GM23338 (cell line): ENCODE data around the gene SPECC1L. TPM values are rescaled to one million over a fixed set of nuclear protein-coding genes. Genes with fewer than 3 reads are reported as not detected.

Experiments used
- ATAC-seq: fragments of 200-7000 bp; cut with Tn5 transposase; 3 replicates; pipeline ENCODE4 v1.9.1; 2020
- DNase-seq: peaks from one replicate; pipeline ENCODE4 v3.0.0-alpha.2; 2015; ENCODE audit warnings: low spot score
- H2AFZ ChIP-seq: fragments of 200-600 bp; sonication (generic); 2 replicates; pipeline ENCODE4 v1.8.0; 2016; ENCODE audit warnings: antibody characterized with exemption, mild to moderate bottlenecking, moderate library complexity
- H3F3A ChIP-seq: fragments of 200-600 bp; sonication (generic); replicated peaks from 2 replicates; pipeline ENCODE4 v1.8.0; 2017; ENCODE audit warnings: antibody characterized with exemption, mixed run types, low read depth
- H3K27ac ChIP-seq: fragments of 200-600 bp; sonication (generic); 2 replicates; pipeline ENCODE4 v1.6.1; 2016; ENCODE audit warnings: low read depth
- H3K27me3 ChIP-seq: fragments of 200-600 bp; sonication (generic); 2 replicates; pipeline ENCODE4 v1.8.0; 2016; ENCODE audit warnings: mild to moderate bottlenecking, mixed run types, moderate library complexity; ENCODE audit not compliant: insufficient read depth
- H3K36me3 ChIP-seq: fragments of 200-600 bp; sonication (generic); 2 replicates; pipeline ENCODE4 v1.8.0; 2016; ENCODE audit warnings: mild to moderate bottlenecking; ENCODE audit not compliant: insufficient read depth
- H3K4me1 ChIP-seq: fragments of 200-600 bp; sonication (generic); 2 replicates; pipeline ENCODE4 v1.8.0; 2016; ENCODE audit warnings: mild to moderate bottlenecking, moderate library complexity; ENCODE audit not compliant: insufficient read depth
- H3K4me2 ChIP-seq: fragments of 200-600 bp; sonication (generic); 2 replicates; pipeline ENCODE4 v1.7.1; 2017; ENCODE audit warnings: mixed run types
- H3K4me3 ChIP-seq: fragments of 200-600 bp; sonication (generic); 2 replicates; pipeline ENCODE4 v1.6.1; 2016; ENCODE audit warnings: mixed run types
- H3K79me2 ChIP-seq: fragments of 200-600 bp; sonication (generic); replicated peaks from 2 replicates; pipeline ENCODE4 v1.8.0; 2017; ENCODE audit warnings: mild to moderate bottlenecking; ENCODE audit not compliant: insufficient read depth
- H3K9me2 ChIP-seq: fragments of 200-600 bp; sonication (generic); 2 replicates; pipeline ENCODE4 v1.8.0; 2017; ENCODE audit not compliant: insufficient read depth
- H4K20me1 ChIP-seq: fragments of 200-600 bp; sonication (generic); replicated peaks from 2 replicates; pipeline ENCODE4 v1.8.0; 2017; ENCODE audit warnings: mild to moderate bottlenecking; ENCODE audit not compliant: insufficient read depth
- H3K27ac Mint-ChIP-seq: 2 replicates; pipeline ENCODE4 v1.8.0; 2020; ENCODE audit warnings: inconsistent platforms, mild to moderate bottlenecking, moderate library complexity, mixed read lengths
- H3K27me3 Mint-ChIP-seq: 3 replicates; pipeline ENCODE4 v1.8.0; 2022; ENCODE audit warnings: low read depth, mild to moderate bottlenecking, moderate library complexity, mixed read lengths, inconsistent platforms; ENCODE audit not compliant: insufficient read depth, poor library complexity
- H3K36me3 Mint-ChIP-seq: 3 replicates; pipeline ENCODE4 v1.8.0; 2021; ENCODE audit warnings: low read depth, mild to moderate bottlenecking, inconsistent platforms, moderate library complexity, mixed read lengths
- H3K4me1 Mint-ChIP-seq: 3 replicates; pipeline ENCODE4 v1.8.0; 2020; ENCODE audit warnings: mild to moderate bottlenecking, inconsistent platforms, mixed read lengths
- H3K4me3 Mint-ChIP-seq: 3 replicates; pipeline ENCODE4 v1.8.0; 2021; ENCODE audit warnings: moderate library complexity, mild to moderate bottlenecking, inconsistent platforms, mixed read lengths
- H3K9me3 Mint-ChIP-seq: 3 replicates; pipeline ENCODE4 v1.8.0; 2020; ENCODE audit warnings: moderate library complexity, mild to moderate bottlenecking, inconsistent platforms, mixed read lengths
- CREB1 ChIP-seq: fragments of 250-450 bp; sonication (Bioruptor Pico); IDR thresholded peaks from 2 replicates; pipeline ENCODE4 v1.5.0; 2020; ENCODE audit warnings: low read depth, mild to moderate bottlenecking, moderate library complexity
- EZH2 ChIP-seq: fragments of 200-600 bp; sonication (generic); IDR thresholded peaks from one replicate; pipeline ENCODE4 v1.8.0; 2017; ENCODE audit warnings: antibody characterized with exemption, mild to moderate bottlenecking, low read depth; ENCODE audit not compliant: unreplicated experiment
- EZH2phosphoT487 ChIP-seq: fragments of 200-600 bp; sonication (generic); IDR thresholded peaks from one replicate; pipeline ENCODE4 v1.8.1; 2018; ENCODE audit warnings: antibody characterized with exemption; ENCODE audit not compliant: unreplicated experiment
- JUNB ChIP-seq: IDR thresholded peaks from one replicate; pipeline ENCODE4 v1.6.1; 2016; ENCODE audit warnings: antibody characterized with exemption; ENCODE audit not compliant: unreplicated experiment
- NANOG ChIP-seq: IDR thresholded peaks from 2 replicates; pipeline ENCODE4 v1.6.1; 2016; ENCODE audit warnings: antibody characterized with exemption, borderline replicate concordance
- POLR2AphosphoS5 ChIP-seq: IDR thresholded peaks from 2 replicates; pipeline ENCODE4 v1.6.1; 2016; ENCODE audit warnings: antibody characterized with exemption, low read depth
- STAT1 ChIP-seq: IDR thresholded peaks from one replicate; pipeline ENCODE4 v1.6.1; 2016; ENCODE audit warnings: antibody characterized with exemption; ENCODE audit not compliant: unreplicated experiment
- ZNF114 ChIP-seq: fragments of 250-450 bp; sonication (Bioruptor Pico); IDR thresholded peaks from 2 replicates; pipeline ENCODE4 v1.5.0; 2020; ENCODE audit warnings: mild to moderate bottlenecking, moderate library complexity
- ZNF331 ChIP-seq: fragments of 250-450 bp; sonication (Bioruptor Pico); IDR thresholded peaks from 2 replicates; pipeline ENCODE4 v1.5.0; 2020; ENCODE audit warnings: low read depth, mild to moderate bottlenecking, moderate library complexity
- polyA plus RNA-seq: library from polyadenylated mRNA; unstranded; fragments of >200 nt; fragmentation: Nextera tagmentation; extraction: Ambion mirVana; gene quantifications from 2 replicates; pipeline ENCODE4 v1.2.1, GENCODE V29; 2016
- total RNA-seq: library from RNA; depleted of rRNA; stranded (reverse); fragments of >200 nt; shearing (Covaris generic); gene quantifications from 2 replicates; pipeline ENCODE4 v1.2.3, GENCODE V29; 2014
- TF ChIP-seq, protein P1 (sequence below): IDR thresholded peaks from one replicate; pipeline ENCODE4 v1.6.1; 2018; ENCODE audit warnings: antibody characterized with exemption; ENCODE audit not compliant: unreplicated experiment
- TF ChIP-seq, protein P2 (sequence below): fragments of 250-450 bp; sonication (Bioruptor Pico); IDR thresholded peaks from 2 replicates; pipeline ENCODE4 v1.5.0; 2020; ENCODE audit warnings: mild to moderate bottlenecking, moderate library complexity
- TF ChIP-seq, protein P3 (sequence below): IDR thresholded peaks from 2 replicates; pipeline ENCODE4 v1.6.1; 2016; ENCODE audit warnings: antibody characterized with exemption
- TF ChIP-seq, protein P4 (sequence below), 2 experiments: fragments of 200-600 bp in 1 of 2; sonication (generic) in 1 of 2; conservative IDR thresholded peaks; 2 replicates each; pipeline versions ENCODE4 v1.5.1 to v1.6.1; 2016 to 2017; ENCODE audit warnings: antibody characterized with exemption in 2 of 2, low read depth in 2 of 2, mild to moderate bottlenecking in 2 of 2, moderate library complexity in 1 of 2

Gene SPECC1L
- total and polyA plus RNA-seq, 2 experiments from 2014 or later: 24.3 to 44.7 TPM

DNA sequence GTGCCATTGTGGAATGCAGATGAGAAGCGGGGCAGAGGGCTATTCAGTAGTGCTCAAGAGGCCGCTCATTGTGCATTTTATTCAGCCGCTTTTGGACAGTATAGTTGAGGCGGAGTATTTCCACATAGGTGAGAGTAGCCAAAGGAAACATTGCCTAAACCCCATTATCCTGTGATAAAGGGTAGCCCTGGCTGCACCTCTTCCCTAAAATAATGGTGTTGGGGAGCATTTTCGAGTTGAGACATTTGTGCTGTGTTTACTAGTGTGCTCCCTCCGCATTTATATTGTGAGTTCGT is 68.8 kb downstream of the SPECC1L start:
- Mint-ChIP-seq H3K9me3 (no peaks in the 10 kb centered on the region), H3K27ac (peak overlapping the region; percentile 96), H3K27me3 (peaks cover 4% of the 10 kb centered on the region), H3K4me3 (no peak overlapping the region), H3K4me1 (peaks cover 48% of the 10 kb centered on the region), H3K36me3 (peaks cover 49% of the 10 kb centered on the region)
- Histone ChIP-seq H3K9me2 (no peaks in the 10 kb centered on the region), H3K4me2 (peak overlapping the region; percentile 69), H3K36me3 (peaks cover 4% of the 10 kb centered on the region; the same call in 1 of the 2 replicates), H3F3A (no peaks in the 10 kb centered on the region; the same call in 1 of the 2 replicates), H2AFZ (no peak overlapping the region), H3K27ac (peak overlapping the region; percentile 68), H3K4me3 (peak overlapping the region; percentile 23; the same call in 1 of the 2 replicates), H3K4me1 (peaks cover 34% of the 10 kb centered on the region), H4K20me1 (no peaks in the 10 kb centered on the region), H3K79me2 (no peaks in the 10 kb centered on the region), H3K27me3 (no peaks in the 10 kb centered on the region)
- ATAC-seq: no peak
- no peak for DNase-seq
- TF ChIP-seq, protein P1, sequence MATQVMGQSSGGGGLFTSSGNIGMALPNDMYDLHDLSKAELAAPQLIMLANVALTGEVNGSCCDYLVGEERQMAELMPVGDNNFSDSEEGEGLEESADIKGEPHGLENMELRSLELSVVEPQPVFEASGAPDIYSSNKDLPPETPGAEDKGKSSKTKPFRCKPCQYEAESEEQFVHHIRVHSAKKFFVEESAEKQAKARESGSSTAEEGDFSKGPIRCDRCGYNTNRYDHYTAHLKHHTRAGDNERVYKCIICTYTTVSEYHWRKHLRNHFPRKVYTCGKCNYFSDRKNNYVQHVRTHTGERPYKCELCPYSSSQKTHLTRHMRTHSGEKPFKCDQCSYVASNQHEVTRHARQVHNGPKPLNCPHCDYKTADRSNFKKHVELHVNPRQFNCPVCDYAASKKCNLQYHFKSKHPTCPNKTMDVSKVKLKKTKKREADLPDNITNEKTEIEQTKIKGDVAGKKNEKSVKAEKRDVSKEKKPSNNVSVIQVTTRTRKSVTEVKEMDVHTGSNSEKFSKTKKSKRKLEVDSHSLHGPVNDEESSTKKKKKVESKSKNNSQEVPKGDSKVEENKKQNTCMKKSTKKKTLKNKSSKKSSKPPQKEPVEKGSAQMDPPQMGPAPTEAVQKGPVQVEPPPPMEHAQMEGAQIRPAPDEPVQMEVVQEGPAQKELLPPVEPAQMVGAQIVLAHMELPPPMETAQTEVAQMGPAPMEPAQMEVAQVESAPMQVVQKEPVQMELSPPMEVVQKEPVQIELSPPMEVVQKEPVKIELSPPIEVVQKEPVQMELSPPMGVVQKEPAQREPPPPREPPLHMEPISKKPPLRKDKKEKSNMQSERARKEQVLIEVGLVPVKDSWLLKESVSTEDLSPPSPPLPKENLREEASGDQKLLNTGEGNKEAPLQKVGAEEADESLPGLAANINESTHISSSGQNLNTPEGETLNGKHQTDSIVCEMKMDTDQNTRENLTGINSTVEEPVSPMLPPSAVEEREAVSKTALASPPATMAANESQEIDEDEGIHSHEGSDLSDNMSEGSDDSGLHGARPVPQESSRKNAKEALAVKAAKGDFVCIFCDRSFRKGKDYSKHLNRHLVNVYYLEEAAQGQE: no peak
- no peak for TF ChIP-seq JUNB
- TF ChIP-seq ZNF114 (CRISPR knock-in tag): no peak
- TF ChIP-seq CREB1 (CRISPR knock-in tag): no peak
- TF ChIP-seq, protein P2, sequence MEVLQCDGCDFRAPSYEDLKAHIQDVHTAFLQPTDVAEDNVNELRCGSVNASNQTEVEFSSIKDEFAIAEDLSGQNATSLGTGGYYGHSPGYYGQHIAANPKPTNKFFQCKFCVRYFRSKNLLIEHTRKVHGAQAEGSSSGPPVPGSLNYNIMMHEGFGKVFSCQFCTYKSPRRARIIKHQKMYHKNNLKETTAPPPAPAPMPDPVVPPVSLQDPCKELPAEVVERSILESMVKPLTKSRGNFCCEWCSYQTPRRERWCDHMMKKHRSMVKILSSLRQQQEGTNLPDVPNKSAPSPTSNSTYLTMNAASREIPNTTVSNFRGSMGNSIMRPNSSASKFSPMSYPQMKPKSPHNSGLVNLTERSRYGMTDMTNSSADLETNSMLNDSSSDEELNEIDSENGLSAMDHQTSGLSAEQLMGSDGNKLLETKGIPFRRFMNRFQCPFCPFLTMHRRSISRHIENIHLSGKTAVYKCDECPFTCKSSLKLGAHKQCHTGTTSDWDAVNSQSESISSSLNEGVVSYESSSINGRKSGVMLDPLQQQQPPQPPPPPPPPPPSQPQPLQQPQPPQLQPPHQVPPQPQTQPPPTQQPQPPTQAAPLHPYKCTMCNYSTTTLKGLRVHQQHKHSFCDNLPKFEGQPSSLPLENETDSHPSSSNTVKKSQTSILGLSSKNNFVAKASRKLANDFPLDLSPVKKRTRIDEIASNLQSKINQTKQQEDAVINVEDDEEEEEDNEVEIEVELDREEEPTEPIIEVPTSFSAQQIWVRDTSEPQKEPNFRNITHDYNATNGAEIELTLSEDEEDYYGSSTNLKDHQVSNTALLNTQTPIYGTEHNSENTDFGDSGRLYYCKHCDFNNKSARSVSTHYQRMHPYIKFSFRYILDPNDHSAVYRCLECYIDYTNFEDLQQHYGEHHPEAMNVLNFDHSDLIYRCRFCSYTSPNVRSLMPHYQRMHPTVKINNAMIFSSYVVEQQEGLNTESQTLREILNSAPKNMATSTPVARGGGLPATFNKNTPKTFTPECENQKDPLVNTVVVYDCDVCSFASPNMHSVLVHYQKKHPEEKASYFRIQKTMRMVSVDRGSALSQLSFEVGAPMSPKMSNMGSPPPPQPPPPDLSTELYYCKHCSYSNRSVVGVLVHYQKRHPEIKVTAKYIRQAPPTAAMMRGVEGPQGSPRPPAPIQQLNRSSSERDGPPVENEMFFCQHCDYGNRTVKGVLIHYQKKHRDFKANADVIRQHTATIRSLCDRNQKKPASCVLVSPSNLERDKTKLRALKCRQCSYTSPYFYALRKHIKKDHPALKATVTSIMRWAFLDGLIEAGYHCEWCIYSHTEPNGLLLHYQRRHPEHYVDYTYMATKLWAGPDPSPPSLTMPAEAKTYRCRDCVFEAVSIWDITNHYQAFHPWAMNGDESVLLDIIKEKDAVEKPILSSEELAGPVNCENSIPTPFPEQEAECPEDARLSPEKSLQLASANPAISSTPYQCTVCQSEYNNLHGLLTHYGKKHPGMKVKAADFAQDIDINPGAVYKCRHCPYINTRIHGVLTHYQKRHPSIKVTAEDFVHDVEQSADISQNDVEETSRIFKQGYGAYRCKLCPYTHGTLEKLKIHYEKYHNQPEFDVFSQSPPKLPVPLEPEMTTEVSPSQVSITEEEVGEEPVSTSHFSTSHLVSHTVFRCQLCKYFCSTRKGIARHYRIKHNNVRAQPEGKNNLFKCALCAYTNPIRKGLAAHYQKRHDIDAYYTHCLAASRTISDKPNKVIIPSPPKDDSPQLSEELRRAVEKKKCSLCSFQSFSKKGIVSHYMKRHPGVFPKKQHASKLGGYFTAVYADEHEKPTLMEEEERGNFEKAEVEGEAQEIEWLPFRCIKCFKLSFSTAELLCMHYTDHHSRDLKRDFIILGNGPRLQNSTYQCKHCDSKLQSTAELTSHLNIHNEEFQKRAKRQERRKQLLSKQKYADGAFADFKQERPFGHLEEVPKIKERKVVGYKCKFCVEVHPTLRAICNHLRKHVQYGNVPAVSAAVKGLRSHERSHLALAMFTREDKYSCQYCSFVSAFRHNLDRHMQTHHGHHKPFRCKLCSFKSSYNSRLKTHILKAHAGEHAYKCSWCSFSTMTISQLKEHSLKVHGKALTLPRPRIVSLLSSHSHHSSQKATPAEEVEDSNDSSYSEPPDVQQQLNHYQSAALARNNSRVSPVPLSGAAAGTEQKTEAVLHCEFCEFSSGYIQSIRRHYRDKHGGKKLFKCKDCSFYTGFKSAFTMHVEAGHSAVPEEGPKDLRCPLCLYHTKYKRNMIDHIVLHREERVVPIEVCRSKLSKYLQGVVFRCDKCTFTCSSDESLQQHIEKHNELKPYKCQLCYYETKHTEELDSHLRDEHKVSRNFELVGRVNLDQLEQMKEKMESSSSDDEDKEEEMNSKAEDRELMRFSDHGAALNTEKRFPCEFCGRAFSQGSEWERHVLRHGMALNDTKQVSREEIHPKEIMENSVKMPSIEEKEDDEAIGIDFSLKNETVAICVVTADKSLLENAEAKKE (CRISPR knock-in tag): no peak
- TF ChIP-seq, protein P3, sequence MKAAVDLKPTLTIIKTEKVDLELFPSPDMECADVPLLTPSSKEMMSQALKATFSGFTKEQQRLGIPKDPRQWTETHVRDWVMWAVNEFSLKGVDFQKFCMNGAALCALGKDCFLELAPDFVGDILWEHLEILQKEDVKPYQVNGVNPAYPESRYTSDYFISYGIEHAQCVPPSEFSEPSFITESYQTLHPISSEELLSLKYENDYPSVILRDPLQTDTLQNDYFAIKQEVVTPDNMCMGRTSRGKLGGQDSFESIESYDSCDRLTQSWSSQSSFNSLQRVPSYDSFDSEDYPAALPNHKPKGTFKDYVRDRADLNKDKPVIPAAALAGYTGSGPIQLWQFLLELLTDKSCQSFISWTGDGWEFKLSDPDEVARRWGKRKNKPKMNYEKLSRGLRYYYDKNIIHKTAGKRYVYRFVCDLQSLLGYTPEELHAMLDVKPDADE: no peak
- TF ChIP-seq STAT1: no peak
- no peak for TF ChIP-seq NANOG
- no peak for TF ChIP-seq POLR2AphosphoS5
- no peak for TF ChIP-seq ZNF331 (CRISPR knock-in tag)
- TF ChIP-seq, protein P4, sequence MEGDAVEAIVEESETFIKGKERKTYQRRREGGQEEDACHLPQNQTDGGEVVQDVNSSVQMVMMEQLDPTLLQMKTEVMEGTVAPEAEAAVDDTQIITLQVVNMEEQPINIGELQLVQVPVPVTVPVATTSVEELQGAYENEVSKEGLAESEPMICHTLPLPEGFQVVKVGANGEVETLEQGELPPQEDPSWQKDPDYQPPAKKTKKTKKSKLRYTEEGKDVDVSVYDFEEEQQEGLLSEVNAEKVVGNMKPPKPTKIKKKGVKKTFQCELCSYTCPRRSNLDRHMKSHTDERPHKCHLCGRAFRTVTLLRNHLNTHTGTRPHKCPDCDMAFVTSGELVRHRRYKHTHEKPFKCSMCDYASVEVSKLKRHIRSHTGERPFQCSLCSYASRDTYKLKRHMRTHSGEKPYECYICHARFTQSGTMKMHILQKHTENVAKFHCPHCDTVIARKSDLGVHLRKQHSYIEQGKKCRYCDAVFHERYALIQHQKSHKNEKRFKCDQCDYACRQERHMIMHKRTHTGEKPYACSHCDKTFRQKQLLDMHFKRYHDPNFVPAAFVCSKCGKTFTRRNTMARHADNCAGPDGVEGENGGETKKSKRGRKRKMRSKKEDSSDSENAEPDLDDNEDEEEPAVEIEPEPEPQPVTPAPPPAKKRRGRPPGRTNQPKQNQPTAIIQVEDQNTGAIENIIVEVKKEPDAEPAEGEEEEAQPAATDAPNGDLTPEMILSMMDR (conservative IDR thresholded peaks at IDR 0.05; ENCODE audit: low read depth in 2 of 2): no peak
- no peak for TF ChIP-seq EZH2
- TF ChIP-seq EZH2phosphoT487: no peak
